ENCODE data around the gene AKR1C1.
"Not testable (repeated sequence)": the region's sequence is repeated elsewhere in the genome, so short reads cannot be mapped to it uniquely, and the experiment has no call there.

The AKR1C1 gene

GRCh38 chr10:4984223-4984622 lies 21.0 kb downstream of the AKR1C1 start:
- in situ Hi-C loops (cut with MboI; ENCODE audit: low sequenced_read_pairs, unreplicated experiment), result no loop called here

GRCh38 chr10:4984971-4985594 lies 21.9 kb downstream of the AKR1C1 start:
- in situ Hi-C loops (cut with MboI; ENCODE audit: low sequenced_read_pairs, unreplicated experiment), result no loop called here
- no peak for DNase-seq (ENCODE audit: low spot score)
- no peak for TF ChIP-seq CTCF (IDR thresholded peaks at IDR 0.05; ENCODE audit: borderline replicate concordance, control extremely low read depth, extremely low read depth, insufficient read depth, missing control alignments)

More at GRCh38 chr10:4984223-4984622, 21.0 kb downstream of the AKR1C1 start:
- TF ChIP-seq CTCF (IDR thresholded peaks at IDR 0.05; ENCODE audit: borderline replicate concordance, control extremely low read depth, extremely low read depth, insufficient read depth, missing control alignments), result no peak
- no peak for DNase-seq (ENCODE audit: low spot score)

DNA sequence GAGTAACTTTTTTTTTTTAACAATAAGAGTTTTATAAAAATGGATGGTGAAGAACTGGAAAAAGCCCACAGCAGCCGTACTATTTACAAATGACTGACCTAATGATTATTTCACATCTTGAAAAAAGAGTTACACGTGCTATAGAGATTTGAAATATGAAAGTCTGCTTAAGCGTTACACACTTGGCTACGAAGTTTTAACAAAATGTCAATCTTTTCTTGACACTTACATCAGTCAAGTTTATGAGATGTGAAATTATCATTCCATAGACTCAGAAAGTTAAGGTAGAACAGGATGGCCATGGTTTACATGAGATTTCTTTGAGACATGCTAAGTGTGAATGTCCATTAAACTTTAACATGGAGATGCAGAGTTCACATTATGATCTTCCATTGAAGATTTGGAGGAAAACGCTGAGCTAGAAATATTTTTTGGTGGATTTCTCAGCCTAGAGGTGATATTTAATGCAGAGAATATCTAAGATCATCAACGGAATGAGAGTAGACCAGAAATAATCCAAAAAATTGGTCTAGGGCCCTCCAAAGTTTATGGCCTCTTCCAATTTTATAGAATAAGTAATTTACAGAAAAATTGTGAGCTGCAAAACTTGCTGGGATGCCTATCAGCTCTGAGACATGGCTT lies 24.9 kb downstream of the AKR1C1 start:
- DNase-seq (ENCODE audit: low spot score); in situ Hi-C loops (cut with MboI; ENCODE audit: low sequenced_read_pairs, unreplicated experiment): not testable (repeated sequence)

DNA sequence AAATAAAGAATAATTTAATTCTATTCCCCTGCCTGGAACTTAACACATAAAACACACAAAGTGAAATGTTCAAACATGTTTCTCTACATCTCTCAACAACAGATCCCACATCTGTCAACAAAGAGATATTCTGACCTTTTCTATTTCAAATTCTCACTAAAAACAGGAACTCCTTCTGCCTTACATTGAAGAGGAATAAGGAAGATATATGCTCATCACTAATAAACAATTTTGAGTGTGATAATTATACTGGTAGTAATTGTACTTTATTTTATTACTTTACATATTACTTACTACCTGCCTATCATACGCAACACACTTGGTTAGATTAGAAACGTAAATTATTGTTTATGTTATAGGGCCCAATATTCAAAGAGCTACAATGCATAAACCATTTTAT lies 27.0 kb downstream of the AKR1C1 start:
- in situ Hi-C loops (cut with MboI; ENCODE audit: low sequenced_read_pairs, unreplicated experiment), result no loop called here

GRCh38 chr10:4991463-4991862 lies 28.2 kb downstream of the AKR1C1 start:
- in situ Hi-C loops (cut with MboI; ENCODE audit: low sequenced_read_pairs, unreplicated experiment); DNase-seq (ENCODE audit: low spot score): not testable (repeated sequence)

More for the DNA sequence above, 27.0 kb downstream of the AKR1C1 start:
- no peak for TF ChIP-seq CTCF (IDR thresholded peaks at IDR 0.05; ENCODE audit: borderline replicate concordance, control extremely low read depth, extremely low read depth, insufficient read depth, missing control alignments)
- no peak for DNase-seq (ENCODE audit: low spot score)

DNA sequence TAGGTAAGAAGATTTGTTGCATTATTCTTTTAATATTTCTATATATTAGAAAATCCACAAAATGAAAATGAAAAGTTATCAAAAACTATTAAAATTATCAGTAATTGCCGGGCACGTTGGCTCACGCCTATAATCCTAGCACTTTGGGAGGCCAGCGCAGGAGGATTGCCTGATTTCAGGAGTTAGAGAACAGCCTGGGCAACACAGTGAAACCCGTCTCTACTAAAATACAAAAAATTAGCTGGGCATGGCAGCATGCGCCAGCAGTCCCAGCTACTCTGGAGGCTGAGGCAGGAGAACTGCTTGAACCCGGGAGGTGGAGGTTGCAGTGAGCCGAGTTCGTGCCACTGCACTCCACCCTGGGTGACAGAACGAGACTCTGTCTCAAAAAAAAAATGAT lies 29.3 kb downstream of the AKR1C1 start:
- DNase-seq (ENCODE audit: low spot score); in situ Hi-C loops (cut with MboI; ENCODE audit: low sequenced_read_pairs, unreplicated experiment): not testable (repeated sequence)

DNA sequence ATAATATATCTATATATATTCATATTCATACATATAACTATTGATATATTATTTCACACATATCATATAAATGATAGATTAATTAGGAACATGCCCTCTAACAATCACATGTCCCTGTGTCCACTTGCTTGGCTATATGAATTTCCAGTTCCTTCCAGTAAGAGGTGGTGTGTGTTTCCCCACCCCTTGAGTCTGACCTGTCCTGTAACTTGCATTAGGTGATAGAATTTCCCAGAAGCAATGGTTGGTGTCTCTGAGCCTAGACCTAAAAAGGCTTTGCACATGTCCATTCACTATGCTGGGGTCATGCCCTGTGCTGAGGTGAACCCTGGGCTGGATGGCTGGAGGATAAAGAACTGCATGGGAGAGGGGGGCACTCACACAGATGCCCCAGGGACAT lies 31.0 kb downstream of the AKR1C1 start:
- DNase-seq (ENCODE audit: low spot score); in situ Hi-C loops (cut with MboI; ENCODE audit: low sequenced_read_pairs, unreplicated experiment): not testable (repeated sequence)

DNA sequence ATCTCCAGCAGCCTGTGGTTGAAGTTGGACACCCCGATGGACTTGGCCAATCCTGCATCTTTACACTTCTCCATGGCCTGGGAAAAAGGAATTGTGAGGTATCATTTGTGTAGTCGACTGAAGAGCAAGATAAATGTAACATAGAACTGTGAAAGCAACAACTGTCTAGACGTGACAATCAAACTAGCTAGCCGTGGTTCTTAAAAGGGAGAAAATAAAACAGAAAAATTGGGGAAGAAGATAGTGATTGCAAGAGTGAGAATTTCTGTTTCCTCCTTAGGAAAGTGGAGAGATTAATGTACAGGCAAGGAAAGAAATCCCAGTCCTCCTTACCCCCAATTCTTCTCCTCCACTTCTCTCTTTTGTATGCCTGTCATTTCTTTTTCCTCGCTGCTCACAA lies 35.5 kb downstream of the AKR1C1 start:
- DNase-seq (ENCODE audit: low spot score), result no peak
- TF ChIP-seq CTCF (IDR thresholded peaks at IDR 0.05; ENCODE audit: borderline replicate concordance, control extremely low read depth, extremely low read depth, insufficient read depth, missing control alignments), result no peak
- in situ Hi-C loops (cut with MboI; ENCODE audit: low sequenced_read_pairs, unreplicated experiment), result no loop called here

Data from GM13976 (cell line).